Hair follicle dermal papilla cell (primary cell): ENCODE measurements around the gene NUTM2D. TPM values are rescaled to one million over a fixed set of nuclear protein-coding genes. Genes with fewer than 3 reads are reported as not detected.

ENCODE experiments used
- small RNA-seq: library from RNA; depleted of rRNA; stranded (forward); fragments of <200 nt; gene quantifications from one replicate; pipeline ENCODE3, GENCODE V24; 2012
- total RNA-seq: library from RNA; depleted of rRNA; stranded (reverse); fragments of >200 nt; gene quantifications from 2 replicates; pipeline ENCODE4 v1.2.3, GENCODE V29; 2012

Gene NUTM2D
- total RNA-seq = 1.7 and 2.3 TPM in 2 replicates

GRCh38 chr10:87357444-87357843, at the start of gene NUTM2D:
Gene NUTM2D (plus strand): TSS chr10:87357744. CDS start chr10:87358266, 522 bp downstream.

Small RNA genes lying within 50 kb of the gene (small RNA-seq; reads per million reads assigned to genes)
- not detected for gene AL355334.1

Other genes with a start within 250 kb of the NUTM2D start
- gene NUTM2A, start 132.3 kb upstream of the NUTM2D start, total RNA-seq = 0.12 and 0.49 TPM in 2 replicates
- gene MINPP1, start 147.1 kb downstream of the NUTM2D start, total RNA-seq = 20.4 and 24.3 TPM in 2 replicates